C1 segment of cervical spinal cord (tissue), 14 donors: ENCODE data around the gene AATF.

Experiments
- DNase-seq, 14 donors: peaks; one replicate each; lab custom pipeline; 2025; lab: John Stamatoyannopoulos, UW

AATF gene

DNA sequence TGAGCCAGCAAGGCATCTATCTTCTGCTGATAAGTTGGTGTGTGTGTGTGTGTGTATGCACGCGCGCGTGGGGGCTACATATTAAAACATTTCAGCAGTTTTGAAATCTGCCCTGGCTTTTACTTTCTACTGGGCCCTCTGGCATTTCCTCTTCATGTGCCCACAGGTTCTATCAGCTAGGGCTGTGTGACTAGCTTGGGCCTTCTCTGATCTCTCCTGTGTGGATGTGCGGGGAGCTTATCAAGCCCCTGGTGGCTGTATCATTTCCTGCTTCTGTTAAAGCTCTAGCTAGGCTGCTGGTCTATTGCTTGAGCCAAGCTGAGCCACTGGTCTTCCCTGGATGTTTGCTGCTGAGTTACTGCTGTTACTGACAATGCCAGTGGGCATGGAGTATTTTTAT is 132.5 kb downstream of the AATF start:
- DNase-seq = no peak

DNA sequence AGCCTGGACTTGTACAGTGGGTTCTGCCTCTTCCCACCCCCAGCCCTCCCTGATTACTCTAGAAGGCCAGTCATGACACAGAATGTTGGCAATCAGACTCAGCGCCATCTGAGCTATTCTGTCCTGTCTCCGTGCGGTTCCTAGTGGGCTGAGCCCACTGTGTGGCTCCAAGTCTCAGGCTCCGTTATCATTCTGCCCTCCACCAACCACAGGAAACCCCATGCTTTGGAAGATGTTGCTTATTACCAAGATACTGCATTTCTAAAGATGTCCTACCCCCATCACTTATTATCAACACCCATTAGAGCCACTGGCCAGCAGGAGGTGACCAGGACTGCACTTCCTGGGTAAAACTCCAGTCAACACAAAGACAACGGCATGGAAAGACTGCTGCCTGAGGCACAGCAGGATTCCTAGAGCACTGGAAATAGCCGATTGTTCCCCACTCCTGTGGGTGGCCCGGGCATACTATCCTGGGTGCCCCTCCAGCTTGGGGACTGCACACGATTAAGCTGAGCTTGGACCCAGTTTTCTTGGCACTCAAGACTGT is 133.6 kb downstream of the AATF start:
- DNase-seq = no peak

DNA sequence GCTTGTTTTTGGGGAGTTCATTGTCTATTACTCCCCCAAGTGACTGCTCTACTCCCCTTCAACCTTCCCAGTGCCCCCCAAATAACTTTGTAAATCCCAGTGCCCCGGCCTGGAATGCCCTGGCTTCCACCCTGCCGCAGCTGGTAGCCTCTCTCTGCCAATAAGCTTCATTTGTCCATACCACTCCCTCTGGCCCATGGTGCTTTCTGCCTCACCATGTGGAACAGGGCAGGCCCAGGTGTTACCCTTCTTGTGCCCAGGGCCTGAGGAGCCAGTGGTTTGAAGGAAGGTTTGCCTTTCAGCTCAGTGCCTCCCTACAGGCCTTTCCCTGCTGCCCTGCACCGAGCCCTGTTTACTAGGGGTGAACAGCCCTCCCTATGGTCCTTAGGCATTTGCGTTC is 134.2 kb downstream of the AATF start:
- no peak for DNase-seq

DNA sequence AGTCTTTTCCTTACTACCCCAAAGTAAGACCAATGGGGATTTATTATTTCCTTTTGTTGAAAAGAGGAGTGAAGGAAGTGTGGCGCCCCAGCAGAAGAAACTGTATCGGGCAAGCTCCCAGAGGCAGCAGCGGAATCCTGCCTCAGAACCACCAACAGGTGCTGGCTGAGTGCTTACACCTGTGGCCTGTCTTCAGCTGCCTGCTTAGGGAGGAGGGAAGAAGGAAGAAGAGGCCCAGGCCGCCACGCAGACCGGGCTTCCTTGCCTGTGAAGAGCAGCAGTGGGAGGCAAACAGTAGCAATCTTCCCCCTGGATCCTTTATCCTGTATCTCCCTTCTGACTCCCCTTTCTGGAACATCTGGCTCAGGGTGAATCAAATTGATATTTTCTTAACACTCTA is 134.7 kb downstream of the AATF start:
- no peak for DNase-seq

DNA sequence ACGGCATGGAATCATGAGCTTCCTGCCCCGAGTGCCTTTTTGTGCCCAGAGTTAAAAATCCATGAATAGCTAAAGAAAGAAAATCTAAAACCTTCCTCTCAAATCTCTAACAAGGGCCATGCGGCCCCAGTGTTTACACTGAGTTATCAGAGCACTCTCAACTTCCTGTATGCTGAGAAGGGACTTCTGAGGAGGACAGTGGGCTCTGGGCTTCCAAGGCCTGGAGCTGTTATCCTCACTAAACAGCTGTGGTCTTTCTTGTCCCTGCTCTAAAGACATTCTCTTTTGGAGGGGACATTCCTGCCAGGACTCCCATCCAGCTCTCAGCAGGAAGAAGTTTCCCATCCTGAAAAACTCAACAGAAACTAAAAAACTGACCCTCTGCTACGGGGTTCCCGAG is 135.6 kb downstream of the AATF start:
- no peak for DNase-seq

DNA sequence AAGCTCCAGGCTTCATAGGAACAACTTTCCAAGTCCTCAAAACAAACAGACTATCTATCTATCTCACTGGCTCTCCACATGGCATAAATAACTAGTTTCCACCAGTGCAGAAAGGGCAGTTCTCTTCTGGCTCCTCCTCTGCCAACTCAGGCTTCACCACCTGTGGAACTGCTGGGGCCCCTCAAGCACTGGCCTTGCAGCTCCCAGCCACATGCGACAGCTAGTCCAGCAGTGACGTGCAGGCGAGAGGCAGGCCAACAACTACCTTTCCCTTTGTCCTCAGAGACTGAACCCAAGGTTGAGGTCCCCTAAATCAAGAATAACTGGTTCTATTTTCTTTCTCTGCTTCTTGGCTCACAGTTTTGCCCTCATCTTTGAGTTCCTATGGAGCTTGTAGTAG is 137.6 kb downstream of the AATF start:
- no peak for DNase-seq

DNA sequence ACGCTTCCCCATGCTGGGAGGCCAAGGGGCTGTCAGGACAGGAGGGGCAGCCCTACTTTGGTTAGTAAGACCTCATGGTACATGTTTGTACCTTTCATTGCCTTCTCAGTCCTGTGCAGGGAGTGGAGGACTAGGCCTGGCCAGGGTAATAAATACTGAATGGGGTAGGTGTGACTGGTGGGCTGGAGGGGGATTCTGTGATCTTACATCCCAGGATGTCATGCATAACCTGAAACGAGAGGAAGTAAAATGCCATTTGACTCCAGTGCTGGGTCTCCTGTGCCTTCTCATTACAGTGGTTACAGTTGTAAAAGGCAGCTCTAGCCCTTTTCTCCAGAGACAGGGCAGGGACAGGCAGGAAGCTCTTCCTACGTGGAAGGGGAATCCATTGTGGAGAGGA is 138.2 kb downstream of the AATF start:
- DNase-seq = no peak

DNA sequence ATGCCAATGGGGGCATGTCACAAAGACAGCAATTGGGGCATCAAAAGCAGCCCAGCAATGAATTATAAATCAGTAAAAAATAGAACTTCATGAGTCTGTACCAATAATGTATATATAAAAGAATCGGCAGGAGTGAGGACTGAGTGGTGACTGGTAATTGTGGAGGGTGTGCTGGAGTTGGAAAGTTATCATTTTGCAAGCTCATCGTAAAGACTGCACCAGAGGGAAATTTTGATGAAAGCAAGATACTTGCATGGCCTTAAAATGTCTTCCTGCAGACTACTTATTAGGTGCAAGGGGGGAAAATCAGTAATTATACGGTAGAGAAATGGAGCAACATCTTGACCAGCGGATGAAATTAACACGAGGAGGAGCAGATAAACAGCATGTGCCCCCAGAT is 138.9 kb downstream of the AATF start:
- no peak for DNase-seq

DNA sequence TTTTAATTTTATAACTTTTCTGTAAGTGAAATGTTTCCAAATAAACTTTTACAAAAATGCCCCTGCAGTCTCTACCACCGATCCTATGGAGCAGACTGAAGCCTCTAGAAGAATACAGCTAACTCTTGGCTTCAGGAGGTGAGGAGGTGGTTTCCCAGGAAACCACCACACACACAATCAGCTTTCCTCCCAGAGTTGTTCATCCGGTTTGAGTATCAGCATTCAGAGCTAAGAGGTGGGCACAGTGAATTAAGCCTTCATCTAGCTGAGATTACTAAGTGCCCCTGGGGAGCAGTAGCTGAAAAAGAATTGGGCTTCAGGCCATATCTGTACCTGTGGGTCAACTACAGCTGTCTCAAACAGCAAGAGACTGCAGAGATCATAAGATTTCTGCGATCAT is 139.7 kb downstream of the AATF start:
- no peak for DNase-seq

DNA sequence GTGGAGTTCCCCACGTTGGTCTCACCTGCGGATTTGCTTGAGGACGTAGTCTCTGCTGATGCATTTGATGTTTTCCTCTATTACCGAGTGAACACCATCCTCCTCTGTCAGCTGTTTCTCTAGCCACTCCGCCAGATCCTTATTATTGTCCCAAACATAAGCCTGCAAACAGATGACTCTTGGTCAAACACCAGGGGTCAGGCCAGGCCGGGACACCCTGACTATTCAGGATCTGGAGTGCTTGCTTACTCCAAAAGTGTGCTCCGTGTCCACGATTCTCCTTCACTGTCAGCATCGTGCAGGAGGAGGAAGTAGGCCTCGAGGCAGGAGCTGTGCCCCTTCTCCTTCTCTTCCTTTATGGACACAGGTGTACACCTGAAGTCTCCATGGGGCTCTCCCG is 140.2 kb downstream of the AATF start:
- DNase-seq = peak in 3 of 14 donors; percentile 4 to 24 (median 7)

DNA sequence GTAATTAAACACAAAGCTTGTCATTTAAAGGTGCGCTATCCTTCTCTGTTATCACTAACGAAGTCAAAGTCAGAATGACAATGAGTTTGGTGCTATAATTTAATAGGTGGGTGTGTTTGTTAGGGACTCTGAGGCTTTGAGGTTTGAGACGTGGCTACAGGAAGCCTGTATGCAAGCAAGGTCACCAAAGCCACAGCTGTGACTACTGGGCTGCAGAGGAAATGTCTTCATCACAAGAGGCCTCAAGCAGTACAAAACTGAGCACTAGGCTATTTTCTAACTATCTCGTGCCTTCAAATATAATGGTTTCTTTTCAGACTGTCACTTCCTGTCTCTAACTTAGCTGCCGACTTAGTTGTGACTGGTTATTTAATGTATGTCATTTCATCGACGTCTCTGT is 141.2 kb downstream of the AATF start:
- DNase-seq = no peak

DNA sequence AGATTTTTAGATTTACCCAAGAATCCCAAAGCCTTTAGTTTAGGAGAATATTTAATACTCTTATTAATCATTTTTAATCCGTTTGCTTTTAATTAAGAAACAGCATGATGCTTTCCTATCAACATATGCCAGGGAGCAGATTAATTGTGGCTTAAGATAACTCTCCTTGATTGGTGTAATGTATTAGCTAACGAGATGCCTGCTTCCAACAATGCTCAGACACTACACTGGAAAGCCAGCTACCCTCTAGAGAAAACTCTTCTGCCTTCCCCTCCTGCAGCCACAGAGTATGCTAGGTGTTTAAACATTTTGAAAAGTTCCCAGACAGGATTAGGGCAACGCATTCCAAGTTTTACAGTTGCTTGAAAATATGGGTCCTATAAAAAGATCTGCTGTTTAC is 142.2 kb downstream of the AATF start:
- DNase-seq = no peak

DNA sequence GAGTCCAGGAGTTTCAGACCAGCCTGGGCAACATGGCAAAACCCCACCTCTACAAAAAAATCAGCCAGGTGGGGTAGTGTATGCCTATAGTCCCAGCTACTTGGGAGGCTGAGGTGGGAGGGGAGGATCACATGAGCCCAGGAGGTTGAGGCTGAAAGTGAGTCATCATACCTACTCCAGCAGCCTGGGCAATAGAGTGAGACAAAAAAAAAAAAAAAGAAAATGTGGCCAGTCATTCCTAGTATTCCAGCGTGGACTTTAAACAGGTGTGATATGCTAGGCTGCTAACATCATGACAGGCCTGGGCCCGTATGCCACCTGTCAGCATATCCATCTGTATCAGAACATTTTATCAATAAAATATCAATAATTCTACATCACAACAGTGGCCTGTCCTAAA is 143.3 kb downstream of the AATF start:
- DNase-seq = no peak

DNA sequence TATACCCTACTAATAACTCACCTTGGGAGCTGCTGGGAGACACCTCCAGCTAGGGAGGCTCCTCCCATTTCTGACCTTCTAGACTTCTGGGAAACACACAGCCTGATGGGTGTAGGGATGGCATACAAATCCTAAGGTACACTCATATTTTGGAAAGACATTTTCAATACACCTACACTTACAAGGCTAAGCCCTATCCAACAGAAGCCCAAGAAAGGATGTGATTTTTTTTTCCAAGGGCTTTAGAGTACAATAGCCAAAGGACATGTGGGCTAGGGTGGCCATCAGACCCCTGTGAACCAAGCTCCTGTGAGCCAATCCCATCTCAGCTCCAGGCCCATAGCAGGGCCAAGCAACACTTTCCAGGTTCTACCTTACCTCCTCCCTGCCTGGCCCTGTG is 143.9 kb downstream of the AATF start:
- DNase-seq = no peak

DNA sequence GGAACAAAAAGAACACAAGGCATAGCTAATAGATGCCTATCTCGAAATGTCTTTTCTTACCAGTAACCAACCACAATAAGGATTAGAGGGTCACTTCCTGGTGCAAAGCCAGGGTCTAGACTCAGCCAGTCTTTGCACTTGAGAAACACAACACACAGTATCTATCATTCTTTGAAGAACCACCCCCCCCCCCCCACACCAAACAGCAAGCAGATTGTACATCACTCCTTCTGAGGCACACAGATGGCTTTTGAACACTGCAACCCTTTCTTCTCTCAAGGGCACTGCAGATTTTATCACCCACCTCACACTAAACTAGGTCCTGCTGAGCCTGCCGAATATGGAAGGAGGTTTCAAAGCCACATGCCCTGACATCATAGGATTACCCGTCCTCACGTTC is 145.6 kb downstream of the AATF start:
- peak in 2 of 14 donors; percentile 12 to 13 for DNase-seq

DNA sequence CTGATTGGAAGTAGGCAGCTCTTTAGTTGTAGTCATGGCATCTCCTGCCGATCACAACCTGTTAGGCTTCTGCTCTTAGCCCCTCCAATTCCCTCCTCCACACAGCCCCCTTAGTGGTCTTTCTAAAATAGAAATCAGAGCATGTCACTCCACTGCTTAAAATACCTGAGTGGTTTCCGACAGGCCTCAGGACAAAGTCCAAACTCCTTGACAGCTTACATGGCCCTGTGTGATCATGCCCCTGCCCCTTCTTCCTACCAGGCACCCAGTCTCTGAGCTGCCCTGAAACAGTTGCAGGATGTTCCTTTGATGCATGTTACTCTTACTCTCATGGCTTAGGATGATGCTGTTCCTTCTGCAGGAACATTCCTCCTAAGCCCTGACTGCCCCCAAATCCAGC is 147.3 kb downstream of the AATF start:
- no peak for DNase-seq

DNA sequence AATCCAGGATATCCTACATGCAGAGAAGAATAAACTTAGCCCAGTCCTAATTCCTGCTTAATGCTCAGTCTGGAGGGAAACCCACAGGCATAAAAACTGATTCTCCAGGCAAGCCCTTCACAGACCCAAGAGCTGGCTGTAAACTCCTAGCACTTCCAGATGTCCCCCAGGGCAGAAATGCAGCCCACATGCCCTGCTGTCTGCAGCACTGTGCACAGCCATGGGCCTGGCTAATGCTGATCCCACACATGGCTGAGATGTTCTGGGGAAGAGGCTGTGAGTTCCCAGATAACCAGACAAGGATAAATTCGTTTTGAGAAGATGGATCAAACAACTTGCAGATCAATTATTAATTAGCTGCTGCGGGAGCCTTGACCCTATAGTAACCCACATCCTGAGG is 148.4 kb downstream of the AATF start:
- DNase-seq = no peak

DNA sequence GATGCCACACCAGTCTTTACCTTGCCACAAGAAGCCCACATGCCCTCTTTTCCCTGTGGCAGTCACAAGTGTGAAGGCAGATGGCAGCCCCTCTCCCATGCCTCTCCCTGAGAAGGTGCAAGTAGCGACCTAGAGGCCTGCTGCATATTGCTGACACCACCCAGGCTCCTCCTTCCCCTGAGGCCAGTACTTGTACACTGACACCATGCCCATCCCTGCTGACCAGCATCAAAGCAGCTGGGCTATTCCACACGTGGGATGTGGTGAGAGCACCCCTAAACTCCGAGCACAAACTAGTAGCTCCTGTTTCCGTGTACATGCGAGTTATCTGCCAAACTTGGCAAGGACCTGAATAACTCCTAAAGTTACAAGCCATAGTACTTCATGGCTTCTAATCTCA is 149.4 kb downstream of the AATF start:
- no peak for DNase-seq

DNA sequence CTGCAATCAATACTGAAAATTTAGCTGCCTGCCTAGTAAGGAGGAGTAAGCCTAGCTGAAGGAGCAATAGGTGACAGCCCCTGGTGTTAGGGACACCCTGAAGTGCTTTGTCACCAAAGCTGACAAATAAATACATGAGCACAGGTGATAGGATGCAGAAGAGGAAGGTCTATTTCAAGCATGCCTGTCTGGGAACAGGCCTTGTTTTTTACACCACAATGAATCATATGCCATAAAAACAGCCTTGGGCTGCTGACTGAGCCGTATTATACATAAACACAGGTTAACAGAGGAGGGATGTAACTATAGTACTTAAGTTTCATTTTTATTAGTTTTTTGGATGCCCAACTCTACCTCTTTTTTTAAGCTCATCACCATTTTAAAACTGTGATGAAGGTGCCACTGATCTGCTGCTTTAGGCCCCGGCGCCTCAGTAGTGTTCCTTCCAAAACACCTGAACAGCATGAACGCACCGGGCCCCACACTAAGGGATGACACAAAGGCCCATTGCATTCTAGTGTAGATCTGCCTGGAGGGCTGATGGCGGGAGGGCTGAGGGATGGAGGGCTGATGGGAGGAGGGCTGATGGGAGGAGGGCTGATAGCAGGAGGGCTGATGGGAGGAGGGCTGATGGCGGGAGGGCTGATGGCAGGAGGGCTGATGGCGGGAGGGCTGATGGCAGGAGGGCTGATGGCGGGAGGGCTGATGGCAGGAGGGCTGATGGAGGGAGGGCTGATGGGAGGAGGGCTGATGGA is 150.3 kb downstream of the AATF start:
- DNase-seq = no peak

DNA sequence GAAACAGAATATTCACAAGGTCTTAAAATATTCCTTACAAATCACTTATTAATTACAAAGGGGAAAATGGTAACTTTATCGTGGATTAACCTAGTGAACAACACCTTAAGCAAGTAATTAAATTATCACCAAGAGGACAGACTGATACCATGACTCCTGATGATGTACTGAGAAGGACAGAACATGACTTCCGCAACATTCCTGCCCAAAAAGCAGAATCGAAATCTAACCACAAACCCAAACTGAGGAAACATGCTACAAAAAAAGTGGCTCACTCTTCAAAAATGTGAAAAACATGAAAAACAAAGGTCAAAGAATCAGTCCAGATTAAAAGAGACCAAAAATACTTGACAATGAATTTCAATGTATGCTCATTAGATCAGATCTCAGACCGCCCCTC is 151.5 kb downstream of the AATF start:
- no peak for DNase-seq

DNA sequence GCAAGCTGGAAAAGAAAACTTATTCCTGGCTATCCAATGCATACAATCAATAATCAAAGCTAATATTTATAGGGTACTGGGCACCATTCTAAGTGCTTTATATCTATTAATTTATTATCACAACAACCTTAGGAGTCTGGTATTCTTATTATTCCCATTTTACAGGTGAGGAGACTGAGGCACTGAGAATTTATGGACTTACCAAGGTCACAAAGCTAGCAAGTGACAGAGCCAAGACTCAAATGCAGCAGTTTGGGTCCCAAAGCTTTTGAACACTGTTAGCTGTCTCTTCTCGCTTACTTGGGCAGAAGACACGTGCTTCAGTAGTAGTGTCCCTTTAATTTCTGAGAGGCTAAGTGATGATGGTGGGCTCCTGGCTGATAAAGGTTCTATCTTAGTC is 152.6 kb downstream of the AATF start:
- DNase-seq = no peak

DNA sequence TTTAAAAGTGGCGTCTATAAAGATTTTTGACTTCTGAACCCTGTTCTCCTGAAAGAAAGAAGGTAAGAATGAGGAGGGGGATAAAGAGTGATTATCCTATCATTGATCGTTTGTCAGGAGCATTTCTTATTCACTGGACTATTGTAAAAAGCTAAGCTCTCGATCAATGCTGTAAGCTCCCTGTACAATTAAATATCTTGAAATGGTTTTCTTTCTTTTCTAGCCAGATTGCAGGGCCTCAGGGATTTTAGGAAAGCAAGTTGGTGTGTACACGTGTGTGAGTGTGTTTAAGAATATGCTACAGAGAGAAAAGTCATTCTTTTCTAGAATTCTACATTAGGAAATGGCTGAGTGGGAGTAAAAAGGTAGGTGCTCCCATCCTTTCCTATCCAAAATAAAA is 154.5 kb downstream of the AATF start:
- DNase-seq = no peak

DNA sequence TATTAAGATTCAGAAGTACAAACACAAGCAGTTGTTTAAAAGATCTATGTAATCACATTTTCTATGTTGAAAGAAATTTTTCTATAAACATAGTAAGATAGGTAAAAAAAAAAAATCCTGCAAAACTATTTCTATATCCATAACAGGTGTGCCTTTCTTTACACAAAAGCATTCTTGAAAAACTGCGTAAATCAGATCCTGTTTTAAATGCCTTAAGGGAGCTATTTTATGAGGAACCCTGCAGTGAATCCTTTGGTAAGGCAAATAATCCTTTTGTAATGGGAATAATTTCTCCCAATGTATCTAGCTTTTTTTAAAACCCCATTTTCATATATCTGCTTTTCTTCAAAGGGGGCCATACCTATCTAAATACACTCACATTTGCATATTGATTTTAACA is 157.3 kb downstream of the AATF start:
- no peak for DNase-seq
